Stimulated activated CD8-positive, alpha-beta memory T cell treated with anti-CD3 and anti-CD28 coated beads, Interleukin-12 subunit alpha, Interleukin-12 subunit beta, amount 100 ng/mL, for 24 hours (primary cell): ENCODE data around the gene ZCCHC9.
"Not testable (repeated sequence)": the region's sequence is repeated elsewhere in the genome, so short reads cannot be mapped to it uniquely, and the experiment has no call there.

Source experiments
- DNase-seq: peaks from one replicate; pipeline ENCODE4 v3.0.0-alpha.2; 2020; ENCODE audit errors: extremely low read depth

Gene ZCCHC9, protein sequence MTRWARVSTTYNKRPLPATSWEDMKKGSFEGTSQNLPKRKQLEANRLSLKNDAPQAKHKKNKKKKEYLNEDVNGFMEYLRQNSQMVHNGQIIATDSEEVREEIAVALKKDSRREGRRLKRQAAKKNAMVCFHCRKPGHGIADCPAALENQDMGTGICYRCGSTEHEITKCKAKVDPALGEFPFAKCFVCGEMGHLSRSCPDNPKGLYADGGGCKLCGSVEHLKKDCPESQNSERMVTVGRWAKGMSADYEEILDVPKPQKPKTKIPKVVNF

DNA sequence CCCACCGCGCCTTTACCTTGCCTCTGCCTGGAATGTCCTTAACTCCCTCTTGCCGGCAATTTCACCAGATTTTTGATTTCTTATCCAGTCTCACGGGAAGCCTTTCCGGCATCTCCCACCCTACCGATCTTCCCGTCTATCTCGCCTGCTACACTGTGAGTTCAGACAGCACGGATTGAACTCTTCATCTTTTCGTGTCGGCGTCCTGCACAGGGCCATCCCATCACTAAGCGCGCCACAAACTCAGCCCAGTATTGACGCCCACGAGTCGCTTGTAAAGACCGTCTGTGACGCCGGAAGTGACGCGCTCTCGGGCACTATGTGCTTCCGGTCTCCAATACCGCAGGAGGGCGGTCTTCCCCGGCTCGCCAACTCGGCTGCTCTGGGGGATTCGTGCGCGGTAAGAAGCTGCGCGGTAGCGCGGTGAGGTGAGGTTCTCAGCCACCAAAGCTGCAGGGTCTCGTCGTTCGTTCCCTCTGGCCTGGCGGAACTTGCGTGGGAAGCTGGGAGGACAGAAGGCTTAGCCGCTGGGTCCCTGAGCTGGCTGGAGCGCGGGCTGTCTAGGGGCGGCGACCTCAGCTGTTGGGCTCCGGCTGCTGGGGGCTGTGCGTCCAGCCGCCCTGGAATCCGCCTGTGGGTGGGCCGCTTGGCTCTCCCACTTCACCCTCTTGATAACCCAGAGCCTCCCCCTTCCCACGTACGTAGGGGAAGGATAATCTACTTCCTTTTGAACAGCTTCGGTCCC, at the start of gene ZCCHC9:
Gene ZCCHC9, plus strand, starts transcription at position 317 of the 745 bp plus-strand sequence. CDS start 3,171 bp downstream, outside the sequence.
- DNase-seq = peak; percentile 84

DNA sequence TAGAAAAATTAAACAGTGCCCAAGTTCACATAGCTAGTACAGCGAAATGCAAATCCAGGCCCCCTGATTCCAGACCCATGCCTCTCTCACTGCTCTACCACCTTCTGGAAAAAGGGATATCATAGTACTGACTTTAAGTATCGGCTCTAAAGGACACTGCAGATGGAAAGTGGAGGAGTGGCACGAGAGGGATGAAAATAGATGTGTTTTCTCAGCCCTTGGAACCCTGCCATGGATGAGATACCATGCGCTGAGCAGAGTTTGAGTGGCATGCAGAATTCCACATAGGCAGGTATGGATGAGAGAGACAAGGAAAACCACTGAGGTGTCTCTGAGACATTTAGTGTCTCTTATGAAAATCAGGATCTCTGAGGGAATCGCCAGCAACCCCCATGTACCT, 49.5 kb upstream of the ZCCHC9 start:
- no peak for DNase-seq

DNA sequence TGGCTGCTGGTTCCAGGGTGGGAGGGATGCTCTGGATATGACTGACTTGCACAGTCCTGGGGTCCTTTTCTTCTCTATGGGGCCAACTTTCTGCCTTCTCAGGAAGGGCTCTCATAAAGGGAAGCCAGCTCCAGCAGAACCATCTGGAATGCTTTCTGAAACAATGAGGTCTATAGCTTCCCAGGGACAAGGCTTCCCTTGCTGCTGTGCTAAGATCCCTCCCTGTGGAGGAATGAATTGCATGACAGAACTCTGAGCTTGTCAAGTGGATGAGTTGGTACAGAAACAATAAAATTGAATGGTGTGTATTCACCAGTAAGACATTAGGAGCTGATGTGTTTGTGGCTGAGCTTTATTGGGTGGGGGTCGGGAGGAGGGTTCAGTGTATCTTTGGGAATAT, 48.5 kb upstream of the ZCCHC9 start:
- no peak for DNase-seq

DNA sequence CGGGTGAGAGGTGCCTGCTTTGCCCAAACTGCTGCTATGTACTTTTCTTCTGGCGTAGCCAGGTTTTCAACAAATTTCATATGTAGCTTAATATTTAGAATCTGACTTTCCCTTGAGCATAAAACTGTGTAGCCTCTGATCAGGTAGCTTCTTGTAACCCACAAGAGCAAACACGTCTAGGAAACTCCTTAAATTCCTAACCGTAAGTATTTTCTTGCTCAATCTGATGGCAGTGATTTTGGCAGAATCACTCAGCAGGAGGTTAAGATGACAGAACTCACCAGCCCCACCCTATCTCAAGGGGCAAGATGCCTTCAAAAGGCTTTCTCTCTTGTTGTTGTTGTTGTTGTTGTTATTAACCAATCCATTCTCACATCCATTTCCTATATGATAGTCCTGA, 47.5 kb upstream of the ZCCHC9 start:
- DNase-seq = no peak

DNA sequence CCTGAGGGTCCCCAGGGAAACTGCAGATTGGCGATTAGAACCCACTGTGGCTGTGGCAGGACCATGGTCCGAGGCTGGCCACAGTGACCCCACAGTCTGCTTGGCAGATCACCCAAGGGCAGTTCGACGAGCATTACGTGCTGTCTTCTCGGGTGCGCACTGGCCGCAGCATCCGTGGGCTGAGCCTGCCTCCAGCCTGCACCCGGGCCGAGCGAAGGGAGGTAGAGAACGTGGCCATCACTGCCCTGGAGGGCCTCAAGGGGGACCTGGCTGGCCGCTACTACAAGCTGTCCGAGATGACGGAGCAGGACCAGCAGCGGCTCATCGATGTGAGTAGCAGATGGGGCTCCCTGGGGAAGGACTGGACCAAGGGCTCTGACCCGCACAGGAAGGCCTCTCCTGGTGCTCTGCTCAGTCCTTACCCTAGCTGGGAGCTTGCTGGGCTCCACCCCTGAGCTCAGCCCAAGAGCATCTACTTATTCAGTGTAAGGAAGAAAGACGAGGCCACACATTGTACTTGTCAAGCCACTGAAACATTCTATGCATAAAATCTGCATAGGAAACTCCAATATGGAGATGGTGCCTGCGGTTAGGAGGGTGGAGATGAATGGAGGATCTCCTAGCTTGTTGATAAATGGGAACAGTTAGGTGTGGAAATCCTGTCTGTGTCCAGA, 46.4 kb upstream of the ZCCHC9 start:
- DNase-seq = no peak

DNA sequence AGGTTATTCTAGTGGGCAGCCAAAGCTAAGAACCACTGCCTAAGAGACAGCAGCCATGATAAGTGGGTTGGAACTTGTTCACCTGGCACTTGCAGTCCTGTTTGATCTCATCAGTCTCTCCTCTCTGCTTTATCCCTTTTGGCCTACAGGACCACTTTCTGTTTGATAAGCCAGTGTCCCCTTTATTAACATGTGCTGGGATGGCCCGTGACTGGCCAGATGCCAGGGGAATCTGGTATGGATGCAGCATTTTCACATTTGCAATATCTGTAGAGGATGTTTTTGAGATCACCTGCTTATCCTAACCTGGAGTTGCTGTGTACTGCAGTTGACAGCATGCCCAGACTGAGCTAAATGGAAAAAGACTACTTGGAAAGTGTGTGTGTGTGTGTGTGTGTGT, 44.6 kb upstream of the ZCCHC9 start:
- DNase-seq = no peak

DNA sequence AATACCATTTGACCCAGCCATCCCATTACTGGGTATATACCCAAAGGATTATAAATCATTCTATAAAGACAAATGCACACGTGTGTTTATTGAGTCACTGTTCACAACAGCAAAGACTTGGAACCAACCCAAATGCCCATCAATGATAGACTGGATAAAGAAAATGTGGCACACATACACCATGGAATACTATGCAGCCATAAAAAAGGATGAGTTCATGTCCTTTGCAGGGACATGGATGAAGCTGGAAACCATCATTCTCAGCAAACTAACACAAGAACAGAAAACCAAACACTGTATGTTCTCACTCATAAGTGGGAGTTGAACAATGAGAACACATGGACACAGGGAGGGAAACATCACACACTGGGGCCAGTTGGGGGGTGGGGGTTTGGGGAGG, 38.6 kb upstream of the ZCCHC9 start:
- DNase-seq = not testable (repeated sequence)

DNA sequence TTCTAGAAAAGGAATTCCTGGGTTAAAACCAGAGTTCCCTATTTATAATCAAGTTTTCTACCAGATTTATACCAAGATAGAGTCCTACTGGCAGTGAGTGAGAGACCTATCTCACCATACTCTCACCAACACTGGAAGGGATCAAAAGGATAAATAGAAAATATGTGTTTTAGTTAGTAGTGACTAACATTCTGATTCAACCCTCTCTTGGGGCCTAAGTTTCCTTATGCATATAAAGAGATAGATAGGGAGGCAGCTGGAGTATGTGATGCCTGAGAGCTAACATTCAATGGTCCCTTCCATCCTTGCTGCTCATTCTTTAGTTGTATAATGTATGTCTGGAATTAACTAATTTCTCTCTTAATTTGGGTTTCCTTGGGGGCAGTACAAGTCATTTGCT, 36.3 kb upstream of the ZCCHC9 start:
- DNase-seq = no peak

DNA sequence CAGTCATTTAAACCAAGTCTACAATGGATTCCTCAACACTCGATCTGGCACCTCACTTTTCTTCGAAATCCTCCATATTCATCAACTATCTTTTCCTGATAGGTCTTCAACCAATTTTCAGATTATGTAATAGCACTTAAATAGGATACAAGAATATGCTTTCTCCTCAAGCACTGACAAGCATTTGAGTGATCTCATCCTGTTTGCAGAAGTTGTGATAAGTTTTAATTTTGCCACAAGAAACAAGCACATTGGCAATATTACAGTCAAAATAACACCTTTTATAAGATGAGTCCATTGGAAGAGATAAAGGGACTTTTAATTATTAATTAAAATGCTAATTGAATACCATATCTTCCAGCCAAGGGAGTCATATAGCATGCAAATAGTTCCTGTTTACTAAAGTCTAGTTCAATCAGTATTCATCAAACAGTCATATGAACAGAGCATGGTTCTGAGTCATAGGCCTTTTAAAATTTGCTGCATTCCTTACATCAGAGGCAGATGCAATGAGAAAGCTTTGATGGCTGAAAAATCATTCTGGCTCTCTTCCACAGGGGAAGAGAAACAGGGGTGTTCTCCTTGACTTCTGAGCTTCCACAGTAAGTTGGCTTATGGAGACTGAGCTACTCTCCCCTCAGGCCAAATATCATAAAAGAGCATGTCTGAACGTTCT, 32.7 kb upstream of the ZCCHC9 start:
- DNase-seq = no peak

DNA sequence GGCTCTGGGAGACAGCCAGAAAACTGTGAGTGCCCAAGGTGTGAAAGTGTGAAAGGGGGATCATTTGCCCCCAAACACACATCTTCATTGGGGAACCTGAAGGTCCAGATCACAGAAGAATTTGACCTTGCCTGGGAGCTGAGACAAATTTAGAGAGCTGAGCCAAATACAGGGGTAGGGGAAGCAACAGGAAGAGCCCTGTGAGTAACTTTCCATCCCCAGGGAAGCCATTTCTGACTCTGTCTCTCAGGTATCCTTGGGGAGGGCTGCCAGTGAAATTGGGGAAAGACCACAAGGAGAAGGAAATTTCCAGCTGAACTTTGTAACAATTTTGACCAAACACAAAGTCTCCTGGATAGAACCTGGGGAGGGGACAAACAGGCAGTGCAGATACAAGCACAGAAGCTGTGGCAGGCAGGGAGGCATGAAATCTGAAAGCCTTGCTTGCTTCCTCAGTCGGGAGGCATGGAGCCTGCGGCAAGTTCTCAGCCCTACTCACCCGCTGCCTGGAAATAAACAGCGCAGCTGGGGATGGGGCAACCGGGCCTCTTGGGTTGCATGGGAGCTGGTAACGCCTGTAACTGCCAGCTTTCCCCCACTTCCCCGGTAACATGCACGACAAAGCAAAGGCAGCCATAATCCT, 31.5 kb upstream of the ZCCHC9 start:
- DNase-seq = no peak

DNA sequence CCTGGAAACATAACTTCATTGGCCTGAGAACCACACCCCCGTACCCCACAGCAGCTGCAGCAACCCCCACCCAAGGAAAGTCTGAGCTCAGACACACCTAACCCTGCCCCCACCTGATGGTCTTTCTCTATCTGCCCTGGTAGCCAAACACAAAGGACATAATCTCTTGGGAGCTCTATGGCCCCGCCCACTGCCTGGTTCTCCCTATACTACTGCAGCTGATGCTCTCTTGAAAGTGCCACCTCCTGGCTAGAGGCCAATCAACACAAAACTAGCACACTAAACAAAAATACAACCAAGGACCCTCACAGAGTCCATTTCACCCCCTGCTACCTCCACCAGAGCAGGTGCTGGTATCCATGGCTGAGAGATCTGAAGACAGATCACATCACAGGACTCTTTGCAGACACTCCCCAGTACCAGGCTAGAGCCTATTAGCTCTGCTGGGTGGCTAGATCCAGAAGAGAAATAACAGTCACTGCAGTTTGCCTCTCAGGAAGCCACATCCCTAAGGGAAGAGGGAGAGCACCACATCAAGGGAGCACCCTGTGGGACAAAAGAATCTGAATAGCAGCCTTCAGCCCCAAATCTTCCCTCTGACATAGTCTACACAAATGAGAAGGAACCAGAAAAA, 30.9 kb upstream of the ZCCHC9 start:
- not testable (repeated sequence) for DNase-seq

DNA sequence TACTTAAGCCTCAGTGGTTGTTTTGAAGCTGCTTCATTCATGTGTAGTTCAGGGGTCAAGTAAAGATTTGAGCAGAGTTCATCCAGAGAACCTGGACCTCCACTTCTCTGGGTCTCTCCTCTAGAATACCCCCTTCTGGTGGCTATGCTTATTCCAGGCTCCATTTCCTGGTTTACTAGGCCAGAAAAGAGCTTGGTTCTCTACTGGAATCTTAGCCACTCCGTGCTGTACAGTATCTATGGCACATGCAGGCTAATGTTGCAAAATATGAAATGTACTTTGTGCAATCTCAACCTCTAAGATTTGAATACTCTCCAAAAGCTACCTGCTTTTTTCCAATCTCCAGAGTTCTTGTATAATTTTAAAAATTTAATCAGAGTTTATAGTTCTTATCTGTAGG, 17.4 kb upstream of the ZCCHC9 start:
- DNase-seq = no peak

DNA sequence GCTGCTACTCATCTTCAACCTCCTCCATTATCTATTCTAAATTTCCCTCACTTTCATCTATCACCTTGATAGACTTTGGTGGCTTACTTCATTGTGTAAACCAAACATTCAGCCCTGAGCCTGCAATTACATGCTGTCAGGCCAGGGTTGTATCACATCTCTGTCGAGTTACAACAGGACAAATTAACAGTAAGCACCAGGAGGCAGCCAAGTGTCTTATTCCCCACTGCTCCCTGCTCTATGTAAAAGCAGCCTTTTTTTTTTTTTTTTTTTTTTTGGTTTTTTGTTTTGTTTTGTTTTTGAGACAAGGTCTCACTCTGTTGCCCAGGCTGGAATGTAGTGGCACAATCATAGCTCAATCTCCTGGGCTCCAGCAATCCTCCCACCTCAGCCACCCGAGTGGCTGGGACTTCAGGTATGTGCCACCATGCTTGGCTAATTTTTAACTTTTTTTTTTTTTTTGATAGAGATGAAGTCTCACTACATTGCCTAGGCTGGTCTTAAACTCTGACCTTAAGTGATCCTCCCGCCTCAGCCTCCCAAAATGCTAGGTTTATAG, 15.2 kb upstream of the ZCCHC9 start:
- DNase-seq = no peak

DNA sequence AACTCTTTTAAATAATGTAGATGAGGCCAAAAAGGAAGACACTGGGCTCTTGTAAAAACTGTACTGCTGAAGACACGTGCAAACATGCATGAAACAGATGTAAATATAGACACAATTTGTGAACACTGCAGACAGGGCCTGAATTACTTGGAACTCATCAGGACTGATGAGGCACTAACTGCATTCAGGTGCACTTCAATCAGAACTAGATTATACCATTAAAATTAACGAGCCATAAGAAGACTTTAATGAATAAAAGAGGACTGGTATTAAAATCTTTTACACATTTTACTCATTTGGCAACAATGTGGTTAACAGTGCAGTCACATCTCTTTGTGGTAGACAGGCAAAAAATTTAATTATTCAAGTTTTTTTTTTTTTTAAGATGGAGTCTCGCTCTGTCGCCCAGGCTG, 13.4 kb upstream of the ZCCHC9 start:
- DNase-seq = no peak

DNA sequence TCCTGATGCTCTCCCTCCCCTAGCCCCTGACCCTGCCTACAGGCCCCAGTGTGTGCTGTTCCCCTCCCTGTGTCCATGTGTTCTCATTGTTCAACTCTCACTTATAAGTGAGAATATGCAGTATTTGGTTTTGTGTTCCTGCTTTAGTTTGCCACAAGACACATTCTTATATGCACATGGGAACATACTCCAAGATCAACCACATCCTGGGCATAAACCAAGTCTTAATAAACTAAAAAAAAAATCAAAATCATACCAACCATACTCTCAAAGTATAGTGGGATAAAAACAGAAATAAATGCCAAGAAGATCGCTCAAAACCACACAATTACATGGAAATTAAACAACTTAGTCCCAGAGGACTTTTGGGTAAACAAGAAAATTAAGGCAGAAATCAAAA, 11.2 kb upstream of the ZCCHC9 start:
- DNase-seq = no peak

DNA sequence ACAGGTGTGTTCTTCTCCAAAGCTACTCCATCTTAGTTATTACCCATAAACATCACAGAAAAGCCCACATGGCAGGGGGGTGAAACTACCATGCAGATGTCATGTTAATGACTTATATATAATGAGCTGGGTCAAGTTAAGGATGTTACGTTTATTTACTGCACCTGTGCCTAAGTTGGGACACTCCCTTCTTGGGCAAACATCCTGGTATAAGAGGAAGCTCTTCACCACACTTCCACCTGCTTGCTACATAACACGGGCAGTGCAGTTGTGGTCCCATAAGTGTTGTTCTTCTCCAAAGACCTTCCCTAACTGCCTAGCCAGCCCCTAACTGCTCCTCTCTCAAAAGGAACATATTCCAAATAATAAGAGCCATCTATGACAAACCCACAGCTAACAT, 9.3 kb upstream of the ZCCHC9 start:
- DNase-seq = no peak

DNA sequence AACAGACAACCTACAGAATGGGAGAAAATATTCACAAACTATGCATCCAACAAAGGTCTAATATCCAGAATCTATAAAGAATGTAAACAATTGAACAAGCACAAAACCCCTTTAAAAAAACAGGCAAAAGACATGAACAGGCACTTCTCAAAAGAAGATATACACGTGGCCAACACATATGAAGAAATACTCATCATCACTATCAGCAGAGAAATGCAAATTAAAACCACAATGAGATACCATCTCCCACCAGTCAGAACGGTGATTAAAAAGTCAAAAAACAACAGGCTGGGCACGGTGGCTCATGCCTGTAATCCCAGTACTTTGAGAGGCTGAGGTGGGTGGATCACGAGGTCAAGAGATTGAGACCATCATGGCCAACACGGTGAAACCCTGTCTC, 7.4 kb upstream of the ZCCHC9 start:
- not testable (repeated sequence) for DNase-seq

DNA sequence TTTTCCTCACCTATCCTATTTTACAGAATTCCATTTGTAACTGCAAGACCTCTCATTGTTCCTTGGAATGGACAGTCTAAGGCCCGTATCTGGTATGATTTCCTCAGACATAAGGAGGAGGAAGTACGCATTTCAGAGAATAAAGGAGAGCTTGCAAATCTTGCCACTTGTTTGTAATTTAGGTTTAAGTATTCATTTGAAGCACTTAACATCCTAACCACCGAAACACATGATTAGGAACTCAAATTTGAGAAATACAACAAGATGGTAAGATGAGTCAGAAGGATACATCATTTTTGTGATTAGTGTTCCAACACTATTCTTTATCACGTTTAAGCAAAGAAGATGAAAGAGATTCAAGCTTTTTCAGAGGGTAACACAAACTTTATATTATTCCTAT, 3.9 kb upstream of the ZCCHC9 start:
- no peak for DNase-seq

DNA sequence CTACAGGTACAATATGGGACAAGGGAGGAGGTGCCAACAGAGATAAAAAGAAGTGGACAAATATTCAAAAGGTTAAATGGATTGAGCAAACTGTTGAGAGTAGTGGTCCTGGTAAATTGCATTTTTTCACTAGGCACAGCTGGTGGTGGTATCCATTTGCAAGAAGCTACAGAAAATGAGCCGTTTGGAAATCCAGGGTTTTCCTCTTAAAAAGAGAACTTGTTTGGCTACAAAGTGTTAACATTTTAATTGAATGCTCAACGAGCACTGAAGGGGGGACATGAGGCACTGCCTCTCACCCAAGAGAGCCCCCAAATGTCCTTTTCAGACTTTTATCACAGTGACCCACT, 491 bp upstream of the ZCCHC9 start:
- DNase-seq = no peak

DNA sequence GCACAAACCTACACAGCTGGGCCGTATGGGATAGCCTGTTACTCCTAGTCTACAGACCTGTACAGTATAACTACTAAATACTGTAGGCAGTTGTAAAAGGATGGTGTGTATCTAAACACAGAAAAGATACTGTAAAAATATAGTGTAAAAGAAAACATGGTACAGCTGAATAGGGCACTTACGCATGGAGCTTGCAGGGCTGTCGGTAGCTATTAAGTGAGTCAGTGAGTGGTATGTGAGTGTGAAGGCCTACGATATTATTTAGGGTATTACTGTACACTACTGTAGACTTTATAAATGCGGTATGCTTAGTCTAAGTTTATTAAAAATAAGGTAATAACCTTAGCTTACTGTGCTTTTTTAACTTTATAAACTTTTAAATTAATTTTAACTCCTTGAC, 1.2 kb downstream of the ZCCHC9 start:
- DNase-seq = no peak

DNA sequence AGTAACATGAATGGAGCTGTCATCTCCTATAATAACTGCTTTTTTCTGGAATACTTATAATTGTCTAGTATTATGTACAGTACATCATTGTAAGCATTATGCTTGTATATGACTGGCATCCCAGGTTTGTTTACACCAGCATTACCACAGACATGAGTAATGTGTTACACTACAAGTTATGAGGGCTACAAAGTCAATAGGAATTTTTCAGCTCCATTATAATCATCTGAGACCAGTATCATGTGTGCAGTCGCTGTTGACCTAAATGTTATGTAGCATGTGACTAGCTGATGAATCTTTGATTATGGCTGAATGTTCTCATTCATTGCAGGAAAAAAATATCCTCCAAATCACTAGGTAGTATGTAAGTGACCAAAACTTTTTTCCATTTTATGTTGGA, 2.2 kb downstream of the ZCCHC9 start:
- no peak for DNase-seq
